HUES64 (cell line): ENCODE results near the gene PMS2.
"Not testable (repeated sequence)": the region's sequence is repeated elsewhere in the genome, so short reads cannot be mapped to it uniquely, and the experiment has no call there.

ENCODE experiments used
- H3K27ac ChIP-seq: 2 replicates; pipeline ENCODE4 v1.7.0; 2013; ENCODE audit warnings: low read depth, low read length, inconsistent platforms
- H3K27me3 ChIP-seq: 2 replicates; pipeline ENCODE4 v1.6.1; 2013; ENCODE audit warnings: mild to moderate bottlenecking, low read length; ENCODE audit not compliant: insufficient read depth
- H3K36me3 ChIP-seq: 2 replicates; pipeline ENCODE4 v1.6.1; 2013; ENCODE audit warnings: mild to moderate bottlenecking, low read length; ENCODE audit not compliant: insufficient read depth
- H3K4me1 ChIP-seq: 2 replicates; pipeline ENCODE4 v1.6.1; 2013; ENCODE audit warnings: mild to moderate bottlenecking, low read length, moderate library complexity; ENCODE audit not compliant: insufficient read depth
- H3K4me3 ChIP-seq: 2 replicates; pipeline ENCODE4 v1.5.1; 2013; ENCODE audit warnings: mild to moderate bottlenecking, low read length, moderate library complexity
- H3K9ac ChIP-seq: 2 replicates; pipeline ENCODE4 v1.6.1; 2013; ENCODE audit warnings: mild to moderate bottlenecking, low read depth, low read length
- H3K9me3 ChIP-seq: 2 replicates; pipeline ENCODE4 v1.6.1; 2013; ENCODE audit warnings: low read depth, low read length; ENCODE audit not compliant: insufficient read depth
- WGBS: fragments of 150-250, 120-280 bp; methylation state at CpG from one replicate; pipeline ENCODE4 v1.1.7; 2013; ENCODE audit warnings: missing lambda C conversion rate; 5-methylcytosine and 5-hydroxymethylcytosine counted together

PMS2 gene

GRCh38 chr7:5963205-5963604 is 45.6 kb downstream of the PMS2 start:
- no CpG with 5 or more reads among the region's 13 CpGs for WGBS
- H3K36me3 ChIP-seq, result not testable (repeated sequence)

GRCh38 chr7:5934945-5935450 is 73.9 kb downstream of the PMS2 start:
- not testable (repeated sequence) for H3K4me3 ChIP-seq, H3K4me1 ChIP-seq, H3K9ac ChIP-seq, H3K27ac ChIP-seq, H3K36me3 ChIP-seq, H3K27me3 ChIP-seq, H3K9me3 ChIP-seq
- WGBS, result no CpG with 5 or more reads among the region's 17 CpGs

More at GRCh38 chr7:5963205-5963604, 45.6 kb downstream of the PMS2 start:
- not testable (repeated sequence) for H3K4me1 ChIP-seq, H3K27ac ChIP-seq, H3K4me3 ChIP-seq, H3K9ac ChIP-seq, H3K27me3 ChIP-seq, H3K9me3 ChIP-seq

- H3K27me3 ChIP-seq, H3K4me1 ChIP-seq, H3K27ac ChIP-seq, H3K9me3 ChIP-seq, H3K36me3 ChIP-seq, H3K4me3 ChIP-seq, H3K9ac ChIP-seq: not testable (repeated sequence)
- 96% methylated on average over 4 of the region's 13 CpGs for WGBS
Measured at GRCh38 chr7:5931905-5932644, 76.8 kb downstream of the PMS2 start.

GRCh38 chr7:5931250-5931649 is 77.6 kb downstream of the PMS2 start:
- H3K36me3 ChIP-seq, H3K27me3 ChIP-seq, H3K27ac ChIP-seq, H3K4me3 ChIP-seq, H3K9ac ChIP-seq, H3K9me3 ChIP-seq, H3K4me1 ChIP-seq: not testable (repeated sequence)
- 93% methylated on average over 14 of the region's 14 CpGs for WGBS

GRCh38 chr7:5930290-5930689 is 78.6 kb downstream of the PMS2 start:
- not testable (repeated sequence) for H3K9ac ChIP-seq

DNA sequence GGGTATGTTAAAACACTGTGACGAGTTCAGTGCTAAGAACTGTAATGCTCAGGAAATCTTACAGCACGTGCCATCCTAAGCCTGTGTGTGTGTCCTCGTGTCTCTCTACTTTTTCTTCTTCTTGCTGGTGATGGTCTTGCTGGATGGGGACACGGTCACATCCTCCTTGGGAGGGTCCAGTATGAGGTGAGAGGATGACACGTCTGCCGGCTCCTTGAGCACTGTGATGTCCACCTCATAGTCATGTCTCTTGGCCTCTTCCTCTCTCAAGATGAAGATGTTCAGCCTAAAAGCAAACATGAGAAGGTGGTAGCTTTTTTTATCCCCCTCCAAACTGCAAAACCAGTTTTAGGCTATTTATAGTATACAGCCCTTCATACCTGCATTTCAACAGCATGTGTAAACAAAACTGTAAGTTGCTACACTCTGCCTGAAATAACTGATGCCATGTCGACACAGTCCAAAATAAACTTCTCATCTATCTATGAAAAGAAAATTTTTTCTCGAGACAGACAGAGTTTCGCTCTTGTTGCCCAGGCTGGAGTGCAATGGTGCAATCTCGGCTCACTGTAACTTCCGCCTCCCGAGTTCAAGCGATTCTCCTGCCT is 82.5 kb downstream of the PMS2 start:
- not testable (repeated sequence) for H3K9ac ChIP-seq
- WGBS, result no CpG with 5 or more reads among the region's 13 CpGs

More at GRCh38 chr7:5930290-5930689, 78.6 kb downstream of the PMS2 start:
- H3K27me3 ChIP-seq, H3K27ac ChIP-seq, H3K36me3 ChIP-seq, H3K4me1 ChIP-seq, H3K9me3 ChIP-seq, H3K4me3 ChIP-seq: not testable (repeated sequence)
- no CpG with 5 or more reads among the region's 10 CpGs for WGBS

GRCh38 chr7:5924630-5925029 is 84.2 kb downstream of the PMS2 start:
- no CpG with 5 or more reads among the region's 12 CpGs for WGBS

More for the DNA sequence above, 82.5 kb downstream of the PMS2 start:
- H3K4me1 ChIP-seq, H3K9me3 ChIP-seq, H3K4me3 ChIP-seq, H3K36me3 ChIP-seq, H3K27ac ChIP-seq, H3K27me3 ChIP-seq: not testable (repeated sequence)

GRCh38 chr7:5924180-5924579 is 84.7 kb downstream of the PMS2 start:
- H3K9ac ChIP-seq, H3K27ac ChIP-seq, H3K36me3 ChIP-seq, H3K9me3 ChIP-seq, H3K27me3 ChIP-seq, H3K4me1 ChIP-seq, H3K4me3 ChIP-seq: not testable (repeated sequence)
- no CpG with 5 or more reads among the region's 2 CpGs for WGBS

More at GRCh38 chr7:5924630-5925029, 84.2 kb downstream of the PMS2 start:
- H3K4me1 ChIP-seq, H3K36me3 ChIP-seq, H3K4me3 ChIP-seq, H3K27me3 ChIP-seq, H3K27ac ChIP-seq, H3K9ac ChIP-seq, H3K9me3 ChIP-seq: not testable (repeated sequence)
